Measurements from ENCODE around the gene FAM167B. TPM values are rescaled to one million over a fixed set of nuclear protein-coding genes. Genes with fewer than 3 reads are reported as not detected.

Gene FAM167B
- total RNA-seq, 1 experiment from 2014 or later, result not detected

DNA sequence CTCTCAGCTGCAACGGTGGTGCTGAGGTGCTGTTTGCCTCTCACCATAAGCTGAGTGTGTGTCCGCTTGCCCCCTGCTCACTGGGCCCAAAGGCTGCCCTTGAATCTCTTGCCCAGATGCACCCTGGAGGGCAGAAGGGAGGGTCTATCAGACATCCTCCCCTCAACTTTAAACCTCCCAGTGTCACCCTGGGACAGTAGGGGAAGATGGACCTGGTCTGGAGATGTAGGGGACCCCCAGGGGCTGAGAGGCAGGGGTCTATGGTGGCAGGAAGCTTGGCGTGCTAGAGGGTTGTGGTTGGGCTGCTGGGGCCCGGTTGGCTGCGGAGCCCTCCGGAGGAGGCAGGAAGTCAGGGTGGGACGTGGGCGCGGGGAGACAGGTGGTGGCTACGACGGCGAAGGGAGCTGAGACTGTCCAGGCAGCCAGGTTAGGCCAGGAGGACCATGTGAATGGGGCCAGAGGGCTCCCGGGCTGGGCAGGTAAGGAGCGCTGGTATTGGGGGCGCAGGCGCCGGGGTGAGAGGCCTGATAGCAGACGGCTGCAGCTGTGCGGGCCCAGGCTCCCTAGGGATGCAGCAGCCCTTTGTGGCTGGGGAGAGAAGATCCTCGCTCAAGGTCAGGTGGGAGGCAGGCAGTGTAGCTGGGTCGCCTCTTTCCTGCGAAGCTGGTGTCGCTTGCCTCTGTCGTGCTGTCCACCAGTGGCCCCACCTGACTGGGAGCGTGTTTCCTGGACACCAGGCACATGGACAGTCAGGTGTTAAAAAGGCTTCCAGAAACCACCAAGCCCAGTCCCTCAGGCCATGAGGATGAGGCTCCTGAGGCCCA, 4.1 kb downstream of the FAM167B start, which contains the start of gene LCK:
TSS of gene LCK (plus strand) at position 373 of the 824 bp plus-strand sequence. CDS start 23,065 bp downstream, outside the sequence.
- ChIA-PET CTCF (interaction anchor here (0.8 kb wide), 2 partner anchors 10 to 11 kb away, joined by 3 to 4 read pairs; no protein-coding TSS in a partner anchor), POLR2A (no interaction called here)
- no TSS peak for BruUV-seq (replicated peaks)
- TF ChIP-seq CTCF (IDR thresholded peaks at IDR 0.05; ENCODE audit: unreplicated experiment), result no peak
- Mint-ChIP-seq H3K36me3 (ENCODE audit: insufficient read depth, unreplicated experiment) (no peaks in the 10 kb centered on the region), H3K27ac (ENCODE audit: low read depth, unreplicated experiment) (no peak within 1 kb of the TSS), H3K4me3 (ENCODE audit: unreplicated experiment) (no peak within 1 kb of the TSS), H3K27me3 (ENCODE audit: insufficient read depth, unreplicated experiment) (no peaks in the 10 kb centered on the region), H3K9me3 (ENCODE audit: unreplicated experiment) (no peaks in the 10 kb centered on the region), H3K4me1 (ENCODE audit: insufficient read depth, unreplicated experiment) (peaks cover 7% of the 10 kb centered on the region)
- DNase-seq (ENCODE audit: unreplicated experiment), result no peak
- intact Hi-C loops (cut with micrococcal nuclease), result no loop called here

GRCh38 chr1:32255072-32256071, 8.3 kb downstream of the FAM167B start:
- H3K9me3 Mint-ChIP-seq (ENCODE audit: unreplicated experiment), result no peaks in the 10 kb centered on the region
- intact Hi-C loops (cut with micrococcal nuclease), result no loop called here
- no peak overlapping the region for H3K27ac Mint-ChIP-seq (ENCODE audit: low read depth, unreplicated experiment)
- no peaks in the 10 kb centered on the region for H3K4me1 Mint-ChIP-seq (ENCODE audit: insufficient read depth, unreplicated experiment)
- no TSS peak for BruUV-seq (replicated peaks)
- TF ChIP-seq CTCF (IDR thresholded peaks at IDR 0.05; ENCODE audit: unreplicated experiment), result no peak
- no peak for DNase-seq (ENCODE audit: unreplicated experiment)
- POLR2A ChIA-PET, result interaction anchor here (0.7 kb wide), 1 partner anchor 76 kb away, joined by 4 read pairs; no protein-coding TSS in a partner anchor
- H3K36me3 Mint-ChIP-seq (ENCODE audit: insufficient read depth, unreplicated experiment), result no peaks in the 10 kb centered on the region
- CTCF ChIA-PET, result interaction anchor here (0.6 to 1.0 kb wide), 3 partner anchors 17 to 48 kb away, joined by 3 to 4 read pairs (median 3); partner anchors contain the start of gene HDAC1
- no peak overlapping the region for H3K4me3 Mint-ChIP-seq (ENCODE audit: unreplicated experiment)
- H3K27me3 Mint-ChIP-seq (ENCODE audit: insufficient read depth, unreplicated experiment), result no peaks in the 10 kb centered on the region

DNA sequence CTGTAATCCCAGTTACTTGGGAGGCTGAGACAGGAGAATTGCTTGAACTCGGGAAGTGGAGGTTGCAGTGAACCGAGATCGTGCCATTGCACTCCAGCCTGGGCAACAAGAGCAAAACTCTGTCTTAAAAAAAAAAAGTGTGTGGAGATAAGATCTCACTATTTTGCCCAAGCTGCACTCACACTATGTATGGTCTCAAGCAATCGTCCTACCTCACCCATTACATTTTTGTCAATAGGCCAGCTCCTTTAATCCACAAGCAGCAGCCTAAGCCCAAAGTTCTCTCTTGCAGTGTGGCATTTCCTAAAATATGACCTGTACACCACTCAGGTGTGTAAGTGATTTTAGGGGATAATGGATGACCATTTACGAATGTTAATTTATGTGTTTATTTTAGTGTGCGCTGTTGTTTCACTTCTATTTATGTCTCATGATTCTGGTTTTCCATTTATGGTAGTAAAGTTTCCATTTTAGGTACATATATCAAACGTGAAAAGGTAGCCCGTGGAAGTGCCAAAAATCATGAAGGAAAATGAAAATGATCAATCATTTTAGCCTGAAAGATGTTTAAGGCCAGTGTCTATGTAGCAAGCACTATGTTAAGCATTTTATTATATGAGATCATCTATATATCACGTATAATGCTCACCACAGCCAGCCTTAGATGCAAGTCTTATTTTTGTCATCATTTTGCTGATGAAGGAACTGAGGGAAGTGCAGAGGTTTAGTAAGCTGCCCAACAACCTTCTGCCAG, 9.6 kb downstream of the FAM167B start:
- no peak overlapping the region for H3K4me3 Mint-ChIP-seq (ENCODE audit: unreplicated experiment)
- ChIA-PET POLR2A (no interaction called here), CTCF (no interaction called here)
- no peaks in the 10 kb centered on the region for H3K4me1 Mint-ChIP-seq (ENCODE audit: insufficient read depth, unreplicated experiment)
- DNase-seq (ENCODE audit: unreplicated experiment), result no peak
- BruUV-seq (replicated peaks), result no TSS peak
- no peak for TF ChIP-seq CTCF (IDR thresholded peaks at IDR 0.05; ENCODE audit: unreplicated experiment)
- no peak overlapping the region for H3K27ac Mint-ChIP-seq (ENCODE audit: low read depth, unreplicated experiment)
- intact Hi-C loops (cut with micrococcal nuclease), result no loop called here
- no peaks in the 10 kb centered on the region for H3K27me3 Mint-ChIP-seq (ENCODE audit: insufficient read depth, unreplicated experiment)
- H3K9me3 Mint-ChIP-seq (ENCODE audit: unreplicated experiment), result no peaks in the 10 kb centered on the region
- no peaks in the 10 kb centered on the region for H3K36me3 Mint-ChIP-seq (ENCODE audit: insufficient read depth, unreplicated experiment)

All from MCF 10A (cell line).